Testis (tissue), 3 donors: Measurements from ENCODE around the gene SETD2. TPM values are rescaled to one million over a fixed set of nuclear protein-coding genes. Genes with fewer than 3 reads are reported as not detected.

Experiments used
- DNase-seq: peaks from one replicate; pipeline ENCODE4 v3.0.0-alpha.2; 2019
- H3K27ac ChIP-seq, 2 donors: fragments of 200-600 bp; sonication (generic); one replicate each; pipeline ENCODE4 v1.5.1; 2019
- H3K27me3 ChIP-seq: fragments of 200-600 bp; sonication (generic); one replicate; pipeline ENCODE4 v1.5.1; 2019
- H3K36me3 ChIP-seq: fragments of 200-600 bp; sonication (generic); one replicate; pipeline ENCODE4 v1.5.1; 2017; ENCODE audit warnings: low read depth; ENCODE audit errors: missing control alignments
- H3K4me1 ChIP-seq: fragments of 200-600 bp; sonication (generic); one replicate; pipeline ENCODE4 v1.5.1; 2019
- H3K4me3 ChIP-seq, 2 donors: fragments of 200-600 bp; sonication (generic); one replicate each; pipeline ENCODE4 v1.5.1; 2017 to 2019
- H3K9me3 ChIP-seq: fragments of 200-600 bp; sonication (generic); one replicate; pipeline ENCODE4 v1.5.1; 2017
- CTCF ChIP-seq, 3 experiments: fragments of 450-650 bp in 2 of 3; fragments of 200-600 bp in 1 of 3; sonication (generic) in 1 of 3; IDR thresholded peaks; one replicate each; pipeline ENCODE4 v1.5.1; 2016 to 2019; ENCODE audit warnings: antibody characterized with exemption in 3 of 3, mild to moderate bottlenecking in 2 of 3, moderate library complexity in 1 of 3
- POLR2A ChIP-seq: fragments of 450-650 bp; IDR thresholded peaks from one replicate; pipeline ENCODE4 v1.6.1; 2017; ENCODE audit warnings: antibody characterized with exemption, mild to moderate bottlenecking, moderate library complexity
- WGBS, 2 donors: methylation state at CpG; one replicate each; pipeline ENCODE4 v1.1.5; 2018; 5-methylcytosine and 5-hydroxymethylcytosine counted together
- intact Hi-C: fragments of 100-400 bp; cut with DNase I; formaldehyde crosslinking; loops from one replicate; pipeline ENCODE4 v1.15.1; 2023; ENCODE audit warnings: low total_unique reads
- polyA plus RNA-seq: library from polyadenylated mRNA; stranded (reverse); fragments of 350-450 nt; fragmentation: Illumina TruSeq; extraction: RNeasy Lipid Tissue Mini Kit (QIAGEN cat#74804); gene quantifications from one replicate; pipeline ENCODE4 v1.2.3, GENCODE V29; 2014; ENCODE audit warnings: low read depth, low replicate concordance; ENCODE audit not compliant: insufficient read depth
- total RNA-seq, 2 donors: library from RNA; depleted of rRNA; stranded (reverse); fragments of >200 nt; gene quantifications; one replicate each; pipeline ENCODE4 v1.2.3, GENCODE V29; 2016

The SETD2 gene
- total and polyA plus RNA-seq, 3 donors from 2014 or later: 37.1 to 95.2 (median 76.7) TPM

- Histone ChIP-seq H3K27me3 (no peaks in the 10 kb centered on the region), H3K9me3 (no peaks in the 10 kb centered on the region), H3K4me1 (no peaks in the 10 kb centered on the region), H3K4me3 (no peak overlapping the region), H3K27ac (no peak overlapping the region), H3K36me3 (no peaks in the 10 kb centered on the region)
- 88 to 91% methylated on average over 6 of the region's 6 CpGs for WGBS, 2 donors
- intact Hi-C loops: no loop called here
- DNase-seq: no peak
- TF ChIP-seq POLR2A (no peak), CTCF (IDR thresholded peaks at IDR 0.05) (no peak)
Measured at GRCh38 chr3:47057212-47057671, 106.7 kb downstream of the SETD2 start.

DNA sequence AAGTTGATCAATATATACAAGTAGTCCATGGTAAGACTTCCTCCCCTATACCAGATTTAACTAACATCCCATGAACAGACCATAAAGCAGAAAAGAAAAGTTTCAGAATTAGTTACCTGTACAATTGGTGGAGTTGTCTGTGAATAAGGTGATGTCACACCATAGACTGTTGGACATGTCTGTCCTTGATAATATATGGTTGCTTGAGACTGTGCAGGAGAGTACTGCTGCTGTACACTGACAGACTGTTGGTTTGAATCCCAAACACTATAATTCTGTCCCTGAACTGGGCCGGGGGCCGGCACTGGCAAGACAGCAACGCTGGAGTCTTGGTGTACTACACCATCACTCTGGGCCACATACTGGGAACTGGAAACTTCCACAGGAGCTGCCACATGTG is 107.2 kb downstream of the SETD2 start:
- H3K9me3 ChIP-seq: no peaks in the 10 kb centered on the region
- TF ChIP-seq CTCF (IDR thresholded peaks at IDR 0.05): no peak
- H3K4me1 ChIP-seq: no peaks in the 10 kb centered on the region
- intact Hi-C loops: no loop called here
- no peaks in the 10 kb centered on the region for H3K27me3 ChIP-seq
- 90 to 96% methylated on average over 2 to 3 of the region's 3 CpGs for WGBS, 2 donors
- DNase-seq: no peak
- no peak overlapping the region for H3K27ac ChIP-seq
- no peak overlapping the region for H3K4me3 ChIP-seq
- no peaks in the 10 kb centered on the region for H3K36me3 ChIP-seq

GRCh38 chr3:47054412-47054811 is 109.5 kb downstream of the SETD2 start:
- DNase-seq: no peak
- TF ChIP-seq POLR2A: no peak
- no peak for TF ChIP-seq CTCF (IDR thresholded peaks at IDR 0.05)

GRCh38 chr3:47047673-47048072 is 116.2 kb downstream of the SETD2 start:
- Histone ChIP-seq H3K9me3 (no peaks in the 10 kb centered on the region), H3K36me3 (no peaks in the 10 kb centered on the region), H3K27ac (no peak overlapping the region), H3K27me3 (no peaks in the 10 kb centered on the region), H3K4me1 (no peaks in the 10 kb centered on the region), H3K4me3 (no peak overlapping the region)
- TF ChIP-seq POLR2A (no peak), CTCF (IDR thresholded peaks at IDR 0.05) (no peak)
- DNase-seq: no peak
- intact Hi-C loops: no loop called here

More at GRCh38 chr3:47054412-47054811, 109.5 kb downstream of the SETD2 start:
- Histone ChIP-seq H3K36me3 (no peaks in the 10 kb centered on the region), H3K4me1 (no peaks in the 10 kb centered on the region), H3K9me3 (no peaks in the 10 kb centered on the region), H3K4me3 (no peak overlapping the region), H3K27ac (no peak overlapping the region), H3K27me3 (no peaks in the 10 kb centered on the region)
- intact Hi-C loops: no loop called here

- TF ChIP-seq POLR2A: no peak
- no peak for TF ChIP-seq CTCF (IDR thresholded peaks at IDR 0.05)
- H3K27ac ChIP-seq: no peak overlapping the region
- H3K4me3 ChIP-seq: no peak overlapping the region
- H3K27me3 ChIP-seq: no peaks in the 10 kb centered on the region
- no peaks in the 10 kb centered on the region for H3K9me3 ChIP-seq
- intact Hi-C loops: no loop called here
- H3K4me1 ChIP-seq: no peaks in the 10 kb centered on the region
- no peaks in the 10 kb centered on the region for H3K36me3 ChIP-seq
- no peak for DNase-seq
Measured at GRCh38 chr3:47047069-47047468, 116.8 kb downstream of the SETD2 start.
